Sigmoid colon (tissue), 7 donors: ENCODE data around the gene FABP1. TPM values are rescaled to one million over a fixed set of nuclear protein-coding genes. Genes with fewer than 3 reads are reported as not detected.

Experiments
- DNase-seq: peaks from one replicate; pipeline ENCODE4 v3.0.0-alpha.2; 2019
- H3K27ac ChIP-seq, 4 donors: fragments of 200-600 bp; sonication (generic); one replicate each; pipeline ENCODE4 v1.5.1; 2016 to 2019; ENCODE audit warnings: mild to moderate bottlenecking in 1 of 4
- H3K27me3 ChIP-seq, 3 donors: fragments of 200-600 bp; sonication (generic); one replicate each; pipeline ENCODE4 v1.5.1; 2019; ENCODE audit warnings: mild to moderate bottlenecking in 1 of 3
- H3K36me3 ChIP-seq, 4 donors: fragments of 200-600 bp; sonication (generic); one replicate each; pipeline ENCODE4 v1.5.1; 2016 to 2019
- H3K4me1 ChIP-seq, 4 donors: fragments of 200-600 bp; sonication (generic); one replicate each; pipeline ENCODE4 v1.5.1; 2017 to 2019
- H3K4me3 ChIP-seq, 4 donors: fragments of 200-600 bp; sonication (generic); one replicate each; pipeline ENCODE4 v1.5.1; 2017 to 2019; ENCODE audit warnings: mild to moderate bottlenecking in 2 of 4, moderate library complexity in 1 of 4
- H3K9me3 ChIP-seq, 4 donors: fragments of 200-600 bp in 3 of 4; sonication (generic) in 3 of 4; one replicate each; pipeline versions ENCODE4 v1.5.1 to v1.6.1; 2013 to 2019
- CTCF ChIP-seq, 4 experiments: fragments of 450-650 bp in 3 of 4; fragments of 200-600 bp in 1 of 4; IDR thresholded peaks; one replicate each; pipeline ENCODE4 v1.5.1; 2016 to 2019; ENCODE audit warnings: antibody characterized with exemption in 4 of 4, mild to moderate bottlenecking in 3 of 4, moderate library complexity in 2 of 4
- EP300 ChIP-seq, 4 donors: sonication (generic); formaldehyde crosslinking; IDR thresholded peaks; one replicate each; pipeline ENCODE4 v1.6.1; 2017; ENCODE audit warnings: antibody characterized with exemption in 4 of 4
- POLR2A ChIP-seq, 2 donors: fragments of 450-650 bp; IDR thresholded peaks; one replicate each; pipeline ENCODE4 v1.6.1; 2016; ENCODE audit warnings: antibody characterized with exemption in 2 of 2, mild to moderate bottlenecking in 2 of 2, moderate library complexity in 2 of 2
- POLR2AphosphoS5 ChIP-seq, 4 donors: sonication (generic); formaldehyde crosslinking; IDR thresholded peaks; one replicate each; pipeline ENCODE4 v1.6.1; 2017; ENCODE audit warnings: antibody characterized with exemption in 4 of 4
- WGBS, 2 donors: extraction: QIAGEN DNeasy Blood & Tissue Kit; methylation state at CpG; one replicate each; pipeline ENCODE4 v1.1.7; 2013; 5-methylcytosine and 5-hydroxymethylcytosine counted together
- intact Hi-C: fragments of 100-400 bp; cut with DNase I; formaldehyde crosslinking; loops from one replicate; pipeline ENCODE4 v1.15.1; 2023
- polyA plus RNA-seq, 3 donors: library from polyadenylated mRNA; stranded (reverse); fragments of 200-250 nt; gene quantifications; one replicate each; pipeline ENCODE4 v1.2.3, GENCODE V29; 2013
- total RNA-seq, 4 donors: library from RNA; depleted of rRNA; stranded (reverse); fragments of >200 nt; gene quantifications; one replicate each; pipeline ENCODE4 v1.1.0, GENCODE V29; 2016
- donor health status: healthy with polysubstance abuse.
- donor health status: Bipolar disorder and iron deficiency.
- donor health status: healthy.

FABP1 gene
- total and polyA plus RNA-seq, 7 donors: 5.4 to 26,931 (median 7,940) TPM; not detected in 3

DNA sequence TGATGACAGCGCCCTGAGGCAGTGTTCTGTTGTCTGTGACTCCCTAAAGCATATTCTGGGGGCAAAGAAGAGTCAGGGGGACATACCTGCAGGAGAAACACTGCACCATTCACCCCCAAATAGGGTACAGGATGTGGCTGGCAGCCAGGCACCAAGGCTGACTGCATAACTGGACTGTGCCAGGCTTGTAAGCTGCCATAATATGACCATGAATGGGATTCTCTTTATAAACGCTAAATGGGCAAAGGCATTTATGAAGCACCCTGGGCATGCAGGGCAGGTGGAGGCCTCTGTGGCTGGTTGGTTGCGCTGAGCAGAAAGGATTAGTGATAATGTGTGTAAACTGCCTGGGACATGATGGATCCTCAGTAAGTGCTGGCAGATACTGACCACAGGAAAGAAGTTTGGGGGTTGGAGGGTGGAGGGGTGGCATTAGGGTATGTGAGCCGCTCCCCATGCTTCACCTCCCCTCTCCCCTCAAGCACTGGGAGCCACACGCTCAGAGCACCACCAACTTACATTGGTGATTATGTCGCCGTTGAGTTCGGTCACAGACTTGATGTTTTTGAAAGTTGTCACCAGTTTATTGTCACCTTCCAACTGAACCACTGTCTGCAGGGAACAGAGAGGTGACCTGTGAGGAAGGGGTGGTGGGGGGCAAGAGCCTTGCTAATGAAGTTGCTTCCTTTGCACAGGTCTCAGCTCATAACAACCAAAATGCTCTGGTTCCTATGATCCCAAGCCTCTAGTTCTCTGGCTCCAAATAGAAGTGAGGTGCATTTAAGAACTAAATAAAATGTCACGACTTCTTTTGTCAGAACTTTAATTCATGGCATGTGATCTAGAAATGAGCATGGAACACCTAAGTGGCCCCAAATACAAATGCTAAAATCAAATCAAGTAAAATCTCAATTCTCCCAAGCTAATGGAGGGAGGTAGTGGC lies 3.6 kb downstream of the FABP1 start:
- Histone ChIP-seq H3K27me3 (no peaks in the 10 kb centered on the region), H3K4me3 (no peak overlapping the region), H3K4me1 (no peaks in the 10 kb centered on the region), H3K36me3 (no peaks in the 10 kb centered on the region), H3K27ac (no peak overlapping the region), H3K9me3 (no peaks in the 10 kb centered on the region)
- 90 to 94% methylated on average over 9 of the region's 9 CpGs for WGBS, 2 donors
- no peak for DNase-seq
- no peak for TF ChIP-seq POLR2A (IDR thresholded peaks at IDR 0.05)
- TF ChIP-seq POLR2AphosphoS5 (IDR thresholded peaks at IDR 0.05): no peak
- no peak for TF ChIP-seq EP300 (IDR thresholded peaks at IDR 0.05)
- no peak for TF ChIP-seq CTCF (IDR thresholded peaks at IDR 0.05)
- intact Hi-C loops: no loop called here

DNA sequence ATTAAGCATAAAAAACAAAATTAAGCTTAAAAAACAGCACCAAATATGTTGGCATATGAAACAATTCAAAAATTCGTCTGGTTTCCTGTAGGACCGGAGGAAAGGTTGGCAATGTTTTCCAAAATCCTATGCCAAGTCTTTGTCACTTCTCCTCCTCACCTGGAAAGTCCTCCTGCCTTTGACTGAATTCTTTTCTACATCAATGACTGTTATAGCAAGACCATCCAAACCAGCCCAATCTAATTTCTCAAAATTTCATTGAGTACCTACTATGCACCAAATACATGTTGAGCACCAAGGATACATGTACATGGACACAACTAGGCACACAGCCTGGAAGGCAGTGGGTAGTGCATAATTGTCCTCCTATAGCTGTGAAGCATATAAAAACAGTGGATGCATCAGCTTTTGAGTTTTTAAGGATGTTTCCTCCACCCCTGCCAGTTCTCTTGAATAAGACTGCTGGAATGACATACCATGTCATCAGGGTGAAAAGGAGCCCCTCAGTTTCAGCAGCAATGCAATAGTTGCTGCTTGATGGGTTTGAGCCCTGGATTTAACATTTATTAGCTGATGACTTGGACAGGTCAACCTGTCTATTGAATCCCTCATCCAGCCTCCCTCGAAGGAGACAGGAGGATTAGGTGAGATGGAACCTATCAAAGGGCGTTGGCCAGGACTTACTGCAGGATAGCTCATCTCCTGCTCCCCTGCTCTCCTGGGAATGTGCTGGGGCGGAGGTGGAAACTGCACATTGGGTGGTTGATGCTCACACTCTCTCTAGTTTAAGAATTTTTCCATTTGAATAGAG lies 4.5 kb downstream of the FABP1 start:
- TF ChIP-seq POLR2A (IDR thresholded peaks at IDR 0.05) (no peak), POLR2AphosphoS5 (IDR thresholded peaks at IDR 0.05) (no peak), CTCF (IDR thresholded peaks at IDR 0.05) (no peak), EP300 (IDR thresholded peaks at IDR 0.05) (no peak)
- Histone ChIP-seq H3K4me3 (no peak overlapping the region), H3K9me3 (no peaks in the 10 kb centered on the region), H3K36me3 (no peaks in the 10 kb centered on the region), H3K4me1 (no peaks in the 10 kb centered on the region), H3K27ac (no peak overlapping the region), H3K27me3 (no peaks in the 10 kb centered on the region)
- intact Hi-C loops: no loop called here
- DNase-seq: no peak
- 73 to 80% methylated on average over 5 of the region's 5 CpGs for WGBS, 2 donors

GRCh38 chr2:88122141-88122884 lies 5.5 kb downstream of the FABP1 start:
- Histone ChIP-seq H3K9me3 (no peaks in the 10 kb centered on the region), H3K27ac (no peak overlapping the region), H3K4me3 (no peak overlapping the region), H3K27me3 (no peaks in the 10 kb centered on the region), H3K4me1 (no peaks in the 10 kb centered on the region), H3K36me3 (no peaks in the 10 kb centered on the region)
- WGBS, 2 donors: 40 to 74% methylated on average over 8 of the region's 8 CpGs
- TF ChIP-seq POLR2A (IDR thresholded peaks at IDR 0.05) (no peak), POLR2AphosphoS5 (IDR thresholded peaks at IDR 0.05) (no peak), EP300 (IDR thresholded peaks at IDR 0.05) (no peak), CTCF (IDR thresholded peaks at IDR 0.05) (no peak)
- no peak for DNase-seq
- intact Hi-C loops: no loop called here

DNA sequence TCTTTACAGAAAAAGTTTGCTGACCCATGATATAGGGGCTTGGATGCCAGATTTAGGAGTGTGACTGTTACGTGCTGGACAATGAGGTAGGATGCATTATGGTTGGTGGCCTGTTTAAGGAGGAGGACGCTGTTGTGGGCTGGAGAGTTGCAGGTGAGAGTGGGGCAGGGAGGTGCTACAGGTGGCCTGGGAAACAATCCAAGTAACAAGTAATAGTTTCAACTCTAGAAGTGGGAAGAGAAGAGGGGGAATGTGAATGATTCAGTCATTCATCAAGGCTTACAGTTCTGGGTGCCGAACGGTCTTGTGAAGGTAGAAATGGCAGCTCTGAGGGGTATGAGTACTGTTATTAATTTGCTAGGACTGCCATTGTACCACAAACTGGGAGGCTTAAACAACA lies 6.2 kb downstream of the FABP1 start:
- DNase-seq: no peak
- Histone ChIP-seq H3K27me3 (no peaks in the 10 kb centered on the region), H3K27ac (no peak overlapping the region), H3K36me3 (no peaks in the 10 kb centered on the region), H3K9me3 (no peaks in the 10 kb centered on the region), H3K4me3 (no peak overlapping the region), H3K4me1 (no peaks in the 10 kb centered on the region)
- 85 to 94% methylated on average over 4 of the region's 4 CpGs for WGBS, 2 donors
- intact Hi-C loops: no loop called here
- no peak for TF ChIP-seq POLR2AphosphoS5 (IDR thresholded peaks at IDR 0.05)
- no peak for TF ChIP-seq CTCF (IDR thresholded peaks at IDR 0.05)
- no peak for TF ChIP-seq POLR2A (IDR thresholded peaks at IDR 0.05)
- no peak for TF ChIP-seq EP300 (IDR thresholded peaks at IDR 0.05)
